K562 (cell line): ENCODE data around the gene MSTO1. TPM values are rescaled to one million over a fixed set of nuclear protein-coding genes. Genes with fewer than 3 reads are reported as not detected.
A peak's percentile ranks its signal among the peaks of the same experiment; 100 is the strongest.

Experiments used
- ETV1 ChIP-seq: fragments of 450-650 bp; conservative IDR thresholded peaks from 2 replicates; pipeline ENCODE4 v1.6.1; 2016; ENCODE audit warnings: missing genetic modification characterization, control low read depth, low read depth, missing compliant biosample characterization
- NFE2L1 ChIP-seq: fragments of 450-650 bp; IDR thresholded peaks from 2 replicates; pipeline ENCODE4 v1.6.1; 2016; ENCODE audit warnings: missing genetic modification characterization, low read depth, mild to moderate bottlenecking, missing compliant biosample characterization, moderate library complexity, borderline replicate concordance
- ZNF263 ChIP-seq: sonication (generic); formaldehyde crosslinking; IDR thresholded peaks from 2 replicates; pipeline ENCODE4 v1.8.0; 2022; ENCODE audit warnings: mild to moderate bottlenecking, missing genetic modification reagents, borderline replicate concordance
- polyA plus RNA-seq, 8 experiments: library from polyadenylated mRNA; depleted of rRNA in 4 of 8; stranded (reverse) in 5 of 8; unstranded in 3 of 8; fragments of >200 nt; fragmentation: Nextera tagmentation in 2 of 8; fragmentation: Illumina TruSeq in 1 of 8; extraction: Ambion mirVana in 2 of 8; extraction: Trizol in 1 of 8; gene quantifications; 2 replicates each; pipeline versions ENCODE4 v1.2.1 to v1.2.3, GENCODE V29; 2011 to 2014; ENCODE audit warnings: inconsistent platforms in 1 of 8, missing spikeins in 1 of 8
- total RNA-seq, 7 experiments: library from RNA; depleted of rRNA in 6 of 7; stranded (reverse); fragments of >200 nt in 6 of 7; fragmentation: Illumina TruSeq in 2 of 7; extraction: Trizol in 2 of 7; gene quantifications; 2 replicates each; pipeline versions ENCODE4 v1.2.1 to v1.2.3, GENCODE V29; 2011 to 2021; ENCODE audit warnings: low replicate concordance in 1 of 7
- TF ChIP-seq, protein P1 (sequence below), 3 experiments: fragments of 200-800 bp in 1 of 3; sonication (Bioruptor generic) in 1 of 3; sonication (generic) in 1 of 3; formaldehyde crosslinking in 1 of 3; IDR thresholded peaks; 2 replicates each; pipeline versions ENCODE4 v1.6.1 to v1.8.0; 2016 to 2022; ENCODE audit warnings: mild to moderate bottlenecking in 2 of 3, missing compliant biosample characterization in 2 of 3, missing genetic modification characterization in 2 of 3, missing genetic modification reagents in 1 of 3
- TF ChIP-seq, protein P2 (sequence below), 2 experiments: fragments of 200-800 bp in 1 of 2; sonication (Bioruptor generic) in 1 of 2; sonication (generic) in 1 of 2; formaldehyde crosslinking in 1 of 2; IDR thresholded peaks in 1 of 2; conservative IDR thresholded peaks in 1 of 2; 2 replicates each; pipeline versions ENCODE4 v1.5.0 to v1.6.1; 2016 to 2020; ENCODE audit warnings: missing compliant biosample characterization in 1 of 2, missing genetic modification characterization in 1 of 2, missing genetic modification reagents in 1 of 2
- TF ChIP-seq, protein P3 (sequence below): fragments of 150-350 bp; IDR thresholded peaks from 2 replicates; pipeline ENCODE4 v1.6.1; 2014; ENCODE audit warnings: low read depth, mild to moderate bottlenecking, low read length, borderline replicate concordance
- TF ChIP-seq, protein P4 (sequence below), 2 experiments: fragments of 450-650 bp in 1 of 2; sonication (generic) in 1 of 2; formaldehyde crosslinking in 1 of 2; IDR thresholded peaks; 2 replicates each; pipeline versions ENCODE4 v1.7.1 to v1.9.0; 2016 to 2022; ENCODE audit warnings: inconsistent platforms in 1 of 2, mild to moderate bottlenecking in 1 of 2, missing genetic modification reagents in 1 of 2

MSTO1 gene
- total and polyA plus RNA-seq, 9 of the 15 experiments (the other 6 are each of a cell fraction or from before 2014, with no cell fraction given) = 18.8 to 71.1 (median 47.3) TPM

DNA sequence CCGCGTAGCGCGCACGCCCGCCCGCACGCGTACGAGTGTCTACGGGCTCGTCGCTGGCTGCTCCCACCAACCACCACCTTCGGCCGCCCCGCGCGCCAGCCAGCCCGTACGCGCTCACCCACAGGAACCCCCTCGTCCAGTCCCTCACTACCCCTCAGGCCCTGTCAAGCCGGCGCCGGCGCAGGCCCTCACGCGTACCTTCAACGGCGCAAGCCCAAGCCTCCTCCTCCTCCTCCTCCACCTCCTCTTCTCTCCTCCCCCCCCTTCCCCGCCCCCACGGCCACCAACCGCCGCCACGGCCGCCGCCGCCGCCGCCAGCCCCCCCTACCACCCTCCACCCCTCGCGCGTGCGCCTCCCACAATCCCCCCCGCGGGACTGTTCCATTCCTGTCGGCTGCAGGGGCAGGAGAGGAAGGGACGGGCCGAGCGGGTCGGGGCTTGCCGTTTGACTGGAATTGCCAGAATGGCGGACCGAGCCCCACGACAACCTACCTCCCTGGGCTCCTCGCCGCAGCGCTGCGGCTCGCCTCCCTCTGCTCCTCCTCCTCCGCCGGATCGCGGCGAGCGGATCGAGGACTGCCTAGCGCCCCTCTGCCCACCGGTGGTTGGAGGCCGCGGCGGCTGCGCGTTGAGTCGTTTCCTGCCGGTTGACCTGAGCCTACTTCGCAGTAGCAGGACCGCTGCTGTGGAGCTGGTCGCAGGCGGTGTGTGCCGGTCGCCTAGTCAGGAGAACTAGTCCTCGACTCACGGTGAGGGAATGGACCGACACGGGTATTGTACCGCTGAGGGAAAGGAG lies 47.2 kb upstream of the MSTO1 start, which contains the start of gene ASH1L (continued):
- no peak for TF ChIP-seq NFE2L1 (tag)
- peak; percentile 92 for TF ChIP-seq ZNF263
- no peak; the same call in 1 of the 2 replicates for TF ChIP-seq ETV1 (tag)
- TF ChIP-seq, protein P1, sequence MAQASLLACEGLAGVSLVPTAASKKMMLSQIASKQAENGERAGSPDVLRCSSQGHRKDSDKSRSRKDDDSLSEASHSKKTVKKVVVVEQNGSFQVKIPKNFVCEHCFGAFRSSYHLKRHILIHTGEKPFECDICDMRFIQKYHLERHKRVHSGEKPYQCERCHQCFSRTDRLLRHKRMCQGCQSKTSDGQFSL (CRISPR knock-in tag; IDR thresholded peaks at IDR 0.05) = peak; percentile 91
- TF ChIP-seq, protein P1 (tag; IDR thresholded peaks at IDR 0.05) = peak in 1 of 2 experiments; percentile 97; a peak in 2 of 4 replicates
- TF ChIP-seq, protein P2, sequence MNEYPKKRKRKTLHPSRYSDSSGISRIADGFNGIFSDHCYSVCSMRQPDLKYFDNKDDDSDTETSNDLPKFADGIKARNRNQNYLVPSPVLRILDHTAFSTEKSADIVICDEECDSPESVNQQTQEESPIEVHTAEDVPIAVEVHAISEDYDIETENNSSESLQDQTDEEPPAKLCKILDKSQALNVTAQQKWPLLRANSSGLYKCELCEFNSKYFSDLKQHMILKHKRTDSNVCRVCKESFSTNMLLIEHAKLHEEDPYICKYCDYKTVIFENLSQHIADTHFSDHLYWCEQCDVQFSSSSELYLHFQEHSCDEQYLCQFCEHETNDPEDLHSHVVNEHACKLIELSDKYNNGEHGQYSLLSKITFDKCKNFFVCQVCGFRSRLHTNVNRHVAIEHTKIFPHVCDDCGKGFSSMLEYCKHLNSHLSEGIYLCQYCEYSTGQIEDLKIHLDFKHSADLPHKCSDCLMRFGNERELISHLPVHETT (CRISPR knock-in tag; conservative IDR thresholded peaks at IDR 0.05 in 1 of 2, IDR thresholded peaks at IDR 0.05 in 1 of 2) = peak in 1 of 2 experiments; percentile 69; a peak in 1 of 4 replicates
- TF ChIP-seq, protein P3, sequence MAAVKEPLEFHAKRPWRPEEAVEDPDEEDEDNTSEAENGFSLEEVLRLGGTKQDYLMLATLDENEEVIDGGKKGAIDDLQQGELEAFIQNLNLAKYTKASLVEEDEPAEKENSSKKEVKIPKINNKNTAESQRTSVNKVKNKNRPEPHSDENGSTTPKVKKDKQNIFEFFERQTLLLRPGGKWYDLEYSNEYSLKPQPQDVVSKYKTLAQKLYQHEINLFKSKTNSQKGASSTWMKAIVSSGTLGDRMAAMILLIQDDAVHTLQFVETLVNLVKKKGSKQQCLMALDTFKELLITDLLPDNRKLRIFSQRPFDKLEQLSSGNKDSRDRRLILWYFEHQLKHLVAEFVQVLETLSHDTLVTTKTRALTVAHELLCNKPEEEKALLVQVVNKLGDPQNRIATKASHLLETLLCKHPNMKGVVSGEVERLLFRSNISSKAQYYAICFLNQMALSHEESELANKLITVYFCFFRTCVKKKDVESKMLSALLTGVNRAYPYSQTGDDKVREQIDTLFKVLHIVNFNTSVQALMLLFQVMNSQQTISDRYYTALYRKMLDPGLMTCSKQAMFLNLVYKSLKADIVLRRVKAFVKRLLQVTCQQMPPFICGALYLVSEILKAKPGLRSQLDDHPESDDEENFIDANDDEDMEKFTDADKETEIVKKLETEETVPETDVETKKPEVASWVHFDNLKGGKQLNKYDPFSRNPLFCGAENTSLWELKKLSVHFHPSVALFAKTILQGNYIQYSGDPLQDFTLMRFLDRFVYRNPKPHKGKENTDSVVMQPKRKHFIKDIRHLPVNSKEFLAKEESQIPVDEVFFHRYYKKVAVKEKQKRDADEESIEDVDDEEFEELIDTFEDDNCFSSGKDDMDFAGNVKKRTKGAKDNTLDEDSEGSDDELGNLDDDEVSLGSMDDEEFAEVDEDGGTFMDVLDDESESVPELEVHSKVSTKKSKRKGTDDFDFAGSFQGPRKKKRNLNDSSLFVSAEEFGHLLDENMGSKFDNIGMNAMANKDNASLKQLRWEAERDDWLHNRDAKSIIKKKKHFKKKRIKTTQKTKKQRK = no peak
- TF ChIP-seq, protein P4, sequence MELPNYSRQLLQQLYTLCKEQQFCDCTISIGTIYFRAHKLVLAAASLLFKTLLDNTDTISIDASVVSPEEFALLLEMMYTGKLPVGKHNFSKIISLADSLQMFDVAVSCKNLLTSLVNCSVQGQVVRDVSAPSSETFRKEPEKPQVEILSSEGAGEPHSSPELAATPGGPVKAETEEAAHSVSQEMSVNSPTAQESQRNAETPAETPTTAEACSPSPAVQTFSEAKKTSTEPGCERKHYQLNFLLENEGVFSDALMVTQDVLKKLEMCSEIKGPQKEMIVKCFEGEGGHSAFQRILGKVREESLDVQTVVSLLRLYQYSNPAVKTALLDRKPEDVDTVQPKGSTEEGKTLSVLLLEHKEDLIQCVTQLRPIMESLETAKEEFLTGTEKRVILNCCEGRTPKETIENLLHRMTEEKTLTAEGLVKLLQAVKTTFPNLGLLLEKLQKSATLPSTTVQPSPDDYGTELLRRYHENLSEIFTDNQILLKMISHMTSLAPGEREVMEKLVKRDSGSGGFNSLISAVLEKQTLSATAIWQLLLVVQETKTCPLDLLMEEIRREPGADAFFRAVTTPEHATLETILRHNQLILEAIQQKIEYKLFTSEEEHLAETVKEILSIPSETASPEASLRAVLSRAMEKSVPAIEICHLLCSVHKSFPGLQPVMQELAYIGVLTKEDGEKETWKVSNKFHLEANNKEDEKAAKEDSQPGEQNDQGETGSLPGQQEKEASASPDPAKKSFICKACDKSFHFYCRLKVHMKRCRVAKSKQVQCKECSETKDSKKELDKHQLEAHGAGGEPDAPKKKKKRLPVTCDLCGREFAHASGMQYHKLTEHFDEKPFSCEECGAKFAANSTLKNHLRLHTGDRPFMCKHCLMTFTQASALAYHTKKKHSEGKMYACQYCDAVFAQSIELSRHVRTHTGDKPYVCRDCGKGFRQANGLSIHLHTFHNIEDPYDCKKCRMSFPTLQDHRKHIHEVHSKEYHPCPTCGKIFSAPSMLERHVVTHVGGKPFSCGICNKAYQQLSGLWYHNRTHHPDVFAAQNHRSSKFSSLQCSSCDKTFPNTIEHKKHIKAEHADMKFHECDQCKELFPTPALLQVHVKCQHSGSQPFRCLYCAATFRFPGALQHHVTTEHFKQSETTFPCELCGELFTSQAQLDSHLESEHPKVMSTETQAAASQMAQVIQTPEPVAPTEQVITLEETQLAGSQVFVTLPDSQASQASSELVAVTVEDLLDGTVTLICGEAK (IDR thresholded peaks at IDR 0.05) = peak; percentile 67; the same call in 1 of the 2 replicates
- TF ChIP-seq, protein P4 (CRISPR knock-in tag; IDR thresholded peaks at IDR 0.05) = no peak
